GM10266 (cell line): ENCODE data around the gene ABCD2.
"Not testable (repeated sequence)": the region's sequence is repeated elsewhere in the genome, so short reads cannot be mapped to it uniquely, and the experiment has no call there.

ENCODE experiments used
- DNase-seq: peaks from one replicate; pipeline ENCODE4 v3.0.0; 2012; ENCODE audit errors: extremely low spot score
- TF ChIP-seq, protein P1 (sequence below): IDR thresholded peaks from 2 replicates; pipeline ENCODE4 v1.5.1; 2012; ENCODE audit warnings: mild to moderate bottlenecking, low read depth; ENCODE audit not compliant: control insufficient read depth, insufficient read depth; ENCODE audit errors: missing control alignments

The ABCD2 gene

DNA sequence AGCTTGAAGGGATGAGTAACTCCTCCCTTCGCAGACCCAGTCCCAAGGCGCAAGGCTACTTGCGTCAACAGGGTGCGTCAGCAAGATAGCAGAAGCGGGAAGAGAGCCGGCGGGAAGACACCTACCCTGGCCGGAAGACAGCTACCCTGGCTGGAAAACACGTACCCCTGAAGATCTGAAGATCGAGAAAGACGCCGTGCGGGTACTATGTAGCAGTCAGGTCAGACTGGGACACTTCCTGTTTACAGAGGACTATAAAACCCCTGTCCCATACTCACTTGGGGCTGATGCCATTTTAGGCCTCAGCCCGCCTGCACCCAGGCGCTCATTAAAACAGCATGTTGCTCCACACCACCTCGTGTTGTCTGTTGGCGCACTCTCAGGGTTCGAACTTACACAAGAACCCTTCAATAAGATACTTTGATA, 80.9 kb downstream of the ABCD2 start:
- no peak for DNase-seq
- TF ChIP-seq, protein P1, sequence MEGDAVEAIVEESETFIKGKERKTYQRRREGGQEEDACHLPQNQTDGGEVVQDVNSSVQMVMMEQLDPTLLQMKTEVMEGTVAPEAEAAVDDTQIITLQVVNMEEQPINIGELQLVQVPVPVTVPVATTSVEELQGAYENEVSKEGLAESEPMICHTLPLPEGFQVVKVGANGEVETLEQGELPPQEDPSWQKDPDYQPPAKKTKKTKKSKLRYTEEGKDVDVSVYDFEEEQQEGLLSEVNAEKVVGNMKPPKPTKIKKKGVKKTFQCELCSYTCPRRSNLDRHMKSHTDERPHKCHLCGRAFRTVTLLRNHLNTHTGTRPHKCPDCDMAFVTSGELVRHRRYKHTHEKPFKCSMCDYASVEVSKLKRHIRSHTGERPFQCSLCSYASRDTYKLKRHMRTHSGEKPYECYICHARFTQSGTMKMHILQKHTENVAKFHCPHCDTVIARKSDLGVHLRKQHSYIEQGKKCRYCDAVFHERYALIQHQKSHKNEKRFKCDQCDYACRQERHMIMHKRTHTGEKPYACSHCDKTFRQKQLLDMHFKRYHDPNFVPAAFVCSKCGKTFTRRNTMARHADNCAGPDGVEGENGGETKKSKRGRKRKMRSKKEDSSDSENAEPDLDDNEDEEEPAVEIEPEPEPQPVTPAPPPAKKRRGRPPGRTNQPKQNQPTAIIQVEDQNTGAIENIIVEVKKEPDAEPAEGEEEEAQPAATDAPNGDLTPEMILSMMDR: no peak

GRCh38 chr12:39533951-39534350, 85.7 kb downstream of the ABCD2 start:
- no peak for DNase-seq
- TF ChIP-seq, protein P1: no peak

DNA sequence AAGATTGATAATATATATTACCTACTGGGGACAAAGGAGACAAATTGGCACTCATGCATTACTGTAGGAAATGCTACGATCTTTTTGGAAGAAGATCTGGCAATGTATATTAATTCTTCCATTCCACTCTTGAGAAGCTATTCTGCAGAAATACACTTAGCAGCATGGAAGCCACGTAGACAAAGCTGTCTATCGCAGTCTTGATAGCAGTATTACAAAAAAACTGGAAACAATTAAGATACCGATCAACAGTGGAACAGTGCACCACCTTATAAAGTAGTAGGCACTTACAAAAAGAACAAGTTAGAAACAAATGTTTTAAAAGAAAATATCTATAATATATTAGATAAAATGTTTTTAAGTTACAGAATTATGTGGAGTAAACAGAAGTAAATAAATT, 87.2 kb downstream of the ABCD2 start:
- TF ChIP-seq, protein P1: no peak
- no peak for DNase-seq

DNA sequence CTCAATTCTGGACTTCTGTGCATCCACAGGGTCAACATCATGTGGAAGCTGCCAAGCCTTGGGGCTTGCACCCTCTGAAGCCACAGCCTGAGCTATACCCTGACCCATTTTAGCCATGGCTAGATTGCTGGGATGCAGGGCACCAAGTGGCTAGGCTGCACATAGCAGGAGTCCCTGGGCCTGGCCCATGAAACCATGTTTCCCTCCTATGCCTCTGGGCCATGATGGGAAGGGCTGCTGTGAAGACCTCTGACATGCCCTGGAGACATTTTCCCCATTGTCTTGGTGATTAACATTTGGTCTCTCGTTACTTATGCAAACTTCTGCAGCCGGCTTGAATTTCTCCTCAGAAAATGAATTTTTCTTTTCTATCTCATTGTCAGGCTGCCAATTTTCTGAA, 92.6 kb downstream of the ABCD2 start:
- TF ChIP-seq, protein P1: no peak

DNA sequence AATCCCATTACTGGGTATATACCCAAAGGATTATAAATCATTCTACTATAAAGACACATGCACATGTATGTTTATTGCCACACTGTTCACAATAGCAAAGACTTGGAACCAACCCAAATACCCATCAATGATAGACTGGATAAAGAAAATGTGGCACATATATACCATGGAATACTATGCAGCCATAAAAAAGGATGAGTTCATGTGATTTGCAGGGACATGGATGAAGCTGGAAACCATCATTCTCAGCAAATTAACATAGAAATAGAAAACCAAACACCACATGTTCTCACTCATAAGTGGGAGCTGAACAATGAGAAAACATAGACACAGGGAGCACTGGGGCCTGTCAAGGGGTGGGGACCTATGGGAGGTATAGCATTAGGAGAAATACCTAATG, 97.4 kb downstream of the ABCD2 start:
- not testable (repeated sequence) for DNase-seq

More for the DNA sequence above, 92.6 kb downstream of the ABCD2 start:
- DNase-seq: no peak

- DNase-seq: no peak
Measured at GRCh38 chr12:39510001-39510400, 109.6 kb downstream of the ABCD2 start.

DNA sequence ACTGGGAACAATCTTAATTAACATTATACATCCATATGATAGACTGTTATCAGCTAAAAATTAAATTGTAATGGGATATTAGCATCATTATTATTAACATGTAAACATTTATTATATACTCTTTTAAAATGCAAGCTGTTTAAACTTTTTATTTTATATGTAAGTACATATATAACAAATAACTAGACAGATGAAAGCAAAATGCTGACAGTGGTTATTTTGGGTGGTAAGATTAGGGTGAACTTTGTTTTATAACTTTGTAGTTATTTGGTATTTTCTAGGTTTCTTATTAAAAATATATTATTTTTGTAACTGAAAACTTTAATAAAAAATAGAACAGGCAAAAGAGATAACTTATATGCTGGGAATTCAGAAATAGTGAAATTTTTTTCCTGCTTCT, 114.0 kb downstream of the ABCD2 start:
- TF ChIP-seq, protein P1: no peak
- DNase-seq: no peak

More at GRCh38 chr12:39510001-39510400, 109.6 kb downstream of the ABCD2 start:
- TF ChIP-seq, protein P1: no peak

GRCh38 chr12:39505023-39505422, 114.6 kb downstream of the ABCD2 start:
- TF ChIP-seq, protein P1: no peak
- DNase-seq: no peak
